ENCODE results near the gene CNDP1.

DNA sequence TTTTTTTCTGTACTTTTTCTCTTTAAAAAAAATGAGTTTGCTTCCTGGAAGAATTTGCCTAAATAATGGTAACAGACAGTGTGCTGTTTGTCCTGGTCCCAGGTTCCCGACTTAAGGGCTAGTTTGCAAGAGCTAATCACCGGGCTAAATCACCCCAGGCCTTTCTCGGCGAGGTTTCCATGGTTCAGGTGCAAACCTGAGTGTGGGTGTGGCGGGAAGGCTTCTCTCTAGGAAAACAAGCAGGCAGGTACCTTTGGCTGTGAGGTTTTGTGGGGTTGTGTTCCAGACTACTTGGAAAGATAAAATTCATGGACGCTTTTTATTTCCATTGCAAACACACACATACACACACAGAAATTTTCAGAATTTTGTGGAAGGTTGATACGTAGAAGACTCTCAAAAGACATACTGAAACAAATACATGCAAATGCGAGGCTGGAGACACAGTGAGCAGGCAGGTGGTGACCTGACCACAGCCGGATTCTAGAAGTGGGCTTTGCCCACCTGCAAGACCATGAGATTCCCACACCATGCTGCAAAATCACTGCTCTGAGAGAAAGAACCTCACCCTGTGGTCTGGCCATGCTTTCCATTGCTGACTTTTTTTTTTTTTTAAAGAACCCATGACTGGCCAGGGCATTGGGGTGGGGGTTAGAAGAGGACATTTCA lies 815 bp downstream of the CNDP1 start:
- TF ChIP-seq POLR2A (IDR thresholded peaks at IDR 0.05): no peak
- TF ChIP-seq, protein P1, sequence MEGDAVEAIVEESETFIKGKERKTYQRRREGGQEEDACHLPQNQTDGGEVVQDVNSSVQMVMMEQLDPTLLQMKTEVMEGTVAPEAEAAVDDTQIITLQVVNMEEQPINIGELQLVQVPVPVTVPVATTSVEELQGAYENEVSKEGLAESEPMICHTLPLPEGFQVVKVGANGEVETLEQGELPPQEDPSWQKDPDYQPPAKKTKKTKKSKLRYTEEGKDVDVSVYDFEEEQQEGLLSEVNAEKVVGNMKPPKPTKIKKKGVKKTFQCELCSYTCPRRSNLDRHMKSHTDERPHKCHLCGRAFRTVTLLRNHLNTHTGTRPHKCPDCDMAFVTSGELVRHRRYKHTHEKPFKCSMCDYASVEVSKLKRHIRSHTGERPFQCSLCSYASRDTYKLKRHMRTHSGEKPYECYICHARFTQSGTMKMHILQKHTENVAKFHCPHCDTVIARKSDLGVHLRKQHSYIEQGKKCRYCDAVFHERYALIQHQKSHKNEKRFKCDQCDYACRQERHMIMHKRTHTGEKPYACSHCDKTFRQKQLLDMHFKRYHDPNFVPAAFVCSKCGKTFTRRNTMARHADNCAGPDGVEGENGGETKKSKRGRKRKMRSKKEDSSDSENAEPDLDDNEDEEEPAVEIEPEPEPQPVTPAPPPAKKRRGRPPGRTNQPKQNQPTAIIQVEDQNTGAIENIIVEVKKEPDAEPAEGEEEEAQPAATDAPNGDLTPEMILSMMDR (IDR thresholded peaks at IDR 0.05): no peak

Measured in body of pancreas (tissue), 4 donors.